ENCODE data around the gene SPATS2L.
A peak's percentile ranks its signal among the peaks of the same experiment; 100 is the strongest.

SPATS2L gene, protein sequence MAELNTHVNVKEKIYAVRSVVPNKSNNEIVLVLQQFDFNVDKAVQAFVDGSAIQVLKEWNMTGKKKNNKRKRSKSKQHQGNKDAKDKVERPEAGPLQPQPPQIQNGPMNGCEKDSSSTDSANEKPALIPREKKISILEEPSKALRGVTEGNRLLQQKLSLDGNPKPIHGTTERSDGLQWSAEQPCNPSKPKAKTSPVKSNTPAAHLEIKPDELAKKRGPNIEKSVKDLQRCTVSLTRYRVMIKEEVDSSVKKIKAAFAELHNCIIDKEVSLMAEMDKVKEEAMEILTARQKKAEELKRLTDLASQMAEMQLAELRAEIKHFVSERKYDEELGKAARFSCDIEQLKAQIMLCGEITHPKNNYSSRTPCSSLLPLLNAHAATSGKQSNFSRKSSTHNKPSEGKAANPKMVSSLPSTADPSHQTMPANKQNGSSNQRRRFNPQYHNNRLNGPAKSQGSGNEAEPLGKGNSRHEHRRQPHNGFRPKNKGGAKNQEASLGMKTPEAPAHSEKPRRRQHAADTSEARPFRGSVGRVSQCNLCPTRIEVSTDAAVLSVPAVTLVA

DNA sequence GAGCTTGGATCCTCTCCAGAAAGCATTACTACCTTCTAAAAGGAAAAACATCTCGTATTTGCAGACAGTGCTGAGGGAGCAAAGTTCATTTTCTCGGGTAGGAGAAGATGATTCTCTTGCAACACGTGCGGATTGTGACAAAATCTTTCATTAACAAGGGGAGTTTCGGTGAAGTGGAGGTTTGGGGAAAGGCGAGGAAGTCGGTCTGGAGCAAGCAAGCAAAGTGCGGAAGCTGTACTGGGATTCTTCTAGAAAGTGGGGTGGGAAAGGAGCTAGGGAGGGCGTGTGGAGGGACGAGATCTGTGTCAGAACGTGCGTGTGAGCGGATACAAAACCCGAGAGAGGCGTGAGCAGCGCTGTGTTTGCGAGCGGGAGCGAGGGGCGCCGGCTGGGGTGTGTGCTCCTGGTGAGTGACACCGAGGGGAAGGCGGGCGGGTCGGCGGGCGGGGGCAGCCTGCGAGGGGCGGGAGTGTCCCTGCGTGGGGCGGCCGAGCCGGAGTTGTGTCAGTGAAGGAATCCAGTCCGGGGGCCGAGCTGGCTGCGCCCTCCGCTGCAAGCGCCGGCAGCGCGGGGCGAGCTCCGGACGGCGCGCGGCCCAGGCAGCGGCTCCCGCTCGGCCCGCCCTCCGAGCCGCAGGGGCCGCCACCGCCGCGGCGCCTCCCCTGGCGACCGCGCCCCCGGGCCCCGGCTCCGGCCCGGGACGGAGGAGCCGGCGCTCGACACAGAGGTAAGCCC is at the start of gene SPATS2L:
Gene SPATS2L, plus strand, starts transcription at position 498 of the 735 bp plus-strand sequence. CDS start 82,552 bp downstream, outside the sequence.
- peak; percentile 36 to 37 for DNase-seq (ENCODE audit: low read depth in 2 of 2)

DNA sequence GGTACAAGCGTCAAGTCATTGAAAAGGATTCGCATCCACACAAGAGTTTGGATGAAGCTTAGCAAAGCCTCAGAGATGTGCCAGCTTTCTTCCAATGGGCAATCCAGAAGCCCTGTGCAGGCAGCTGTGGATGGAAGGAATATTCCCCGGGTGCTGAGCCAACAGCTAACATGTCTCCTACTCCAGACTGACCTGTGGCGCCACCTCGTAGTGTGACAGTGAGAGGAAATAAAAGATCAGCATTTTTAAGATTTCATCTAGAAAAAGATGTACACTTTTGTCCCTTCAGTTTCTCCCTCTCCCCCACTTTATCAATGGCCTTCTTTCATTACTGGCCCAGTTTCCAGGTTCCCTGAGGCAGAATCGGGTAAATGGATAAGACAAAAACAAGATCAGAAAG is 48.9 kb upstream of the SPATS2L start:
- DNase-seq (ENCODE audit: low read depth in 2 of 2) = no peak

DNA sequence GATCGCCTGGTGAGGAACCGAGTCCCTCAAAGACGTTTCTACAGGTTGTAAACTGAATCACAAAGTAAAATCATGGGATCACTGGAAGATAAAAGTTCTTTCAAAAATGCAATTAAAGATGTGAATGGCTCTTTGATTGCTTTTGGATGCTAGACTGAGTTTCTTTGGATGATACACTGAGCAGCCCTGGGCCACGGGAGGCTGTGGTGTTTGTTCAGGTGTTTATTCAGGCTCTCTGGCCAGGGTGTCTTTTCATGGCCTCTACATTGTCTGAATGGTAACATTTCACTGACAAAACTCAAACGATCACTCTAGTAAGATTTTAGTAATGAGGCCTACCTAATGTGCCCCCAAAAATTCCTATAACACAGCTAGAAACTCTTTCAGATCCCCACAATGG is 48.4 kb upstream of the SPATS2L start:
- no peak for DNase-seq (ENCODE audit: low read depth in 2 of 2)

DNA sequence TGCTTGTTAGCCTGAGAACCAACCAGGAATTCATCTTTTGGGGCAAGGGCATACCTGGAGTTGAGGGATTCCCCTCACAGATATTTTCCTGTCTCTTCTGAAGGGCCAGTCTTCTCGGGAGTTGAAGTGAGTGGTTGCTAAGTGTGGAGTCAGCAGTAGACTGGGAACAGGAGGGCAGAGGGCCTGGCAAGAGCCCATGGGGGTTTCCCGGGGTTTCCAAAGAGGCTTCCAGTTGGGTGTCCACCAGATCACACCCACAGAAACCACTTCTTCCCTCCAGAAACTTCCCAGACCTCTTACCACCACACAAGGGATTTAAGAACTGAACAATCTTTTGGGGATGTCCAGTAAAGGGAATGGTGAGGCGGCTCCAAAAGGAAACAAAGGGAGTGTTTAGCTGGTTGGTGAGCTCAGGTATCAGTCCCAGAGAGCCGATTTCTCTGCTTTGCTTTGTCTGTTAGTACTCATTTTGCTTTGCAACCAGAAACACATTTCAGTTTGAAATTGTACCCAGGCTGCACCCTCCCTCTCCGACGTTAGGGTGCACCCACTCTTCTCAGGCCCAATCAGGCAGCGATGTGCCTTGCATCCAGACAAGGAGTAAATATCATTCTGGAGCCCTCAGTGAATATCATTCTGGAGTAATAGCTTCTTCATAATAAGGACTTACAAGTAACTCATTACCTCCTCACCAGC is 47.5 kb upstream of the SPATS2L start:
- DNase-seq (ENCODE audit: low read depth in 2 of 2) = no peak

DNA sequence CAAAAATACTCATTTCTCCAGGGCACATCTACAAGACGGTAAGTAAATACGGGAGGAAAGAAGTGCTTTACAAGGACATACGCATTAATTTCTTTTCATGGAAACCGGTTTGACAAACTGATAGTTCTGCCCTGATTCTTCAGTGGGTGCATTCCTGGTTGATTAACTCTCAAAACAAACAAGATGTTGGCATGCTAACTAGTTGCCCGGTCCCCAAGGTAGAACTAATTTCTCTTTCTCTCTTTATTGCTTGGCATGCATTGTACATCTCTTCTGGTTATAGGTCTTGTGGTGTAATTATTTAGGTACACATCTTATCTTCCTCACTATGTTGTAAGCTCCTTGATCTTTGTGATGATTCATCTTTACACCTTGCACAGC is 46.9 kb upstream of the SPATS2L start:
- DNase-seq (ENCODE audit: low read depth in 2 of 2) = no peak

DNA sequence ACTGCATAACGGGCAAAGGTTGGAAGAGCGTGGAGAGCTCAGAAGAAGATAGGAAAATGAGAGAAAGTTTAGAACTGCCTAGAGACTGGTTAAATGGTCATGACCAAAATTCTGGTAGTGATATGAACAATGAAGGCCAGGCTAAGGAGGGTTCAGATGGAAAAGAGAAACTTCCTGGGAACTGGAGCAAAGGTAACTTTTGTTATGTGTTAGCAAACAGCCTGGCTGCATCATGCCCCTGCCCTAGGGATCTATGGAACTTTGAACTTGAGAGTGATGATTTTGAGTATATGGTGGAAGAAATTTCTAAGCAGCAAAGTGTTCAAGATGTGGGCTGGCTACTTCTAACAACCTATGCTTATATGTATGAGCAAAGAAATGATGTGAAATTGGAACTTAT is 44.4 kb upstream of the SPATS2L start:
- DNase-seq (ENCODE audit: low read depth in 2 of 2) = no peak

DNA sequence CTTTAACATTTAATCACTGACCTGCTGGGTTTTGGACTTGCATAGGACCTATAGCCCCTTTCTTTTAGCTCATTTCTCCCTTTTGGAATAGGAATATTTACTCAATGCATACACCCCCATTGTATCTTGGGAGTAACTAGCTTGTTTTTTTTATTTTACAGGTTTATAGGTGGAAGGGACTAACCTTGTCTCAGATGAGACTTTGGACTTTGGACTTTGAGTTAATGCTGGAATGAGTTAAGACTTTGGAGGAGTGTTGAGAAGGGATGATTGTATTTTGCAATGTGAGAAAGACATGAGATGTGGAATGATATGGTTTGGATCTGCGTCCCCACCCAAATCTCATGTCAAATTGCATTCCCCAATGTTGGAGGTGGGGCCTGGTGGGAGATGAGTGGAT is 43.2 kb upstream of the SPATS2L start:
- no peak for DNase-seq (ENCODE audit: low read depth in 2 of 2)

DNA sequence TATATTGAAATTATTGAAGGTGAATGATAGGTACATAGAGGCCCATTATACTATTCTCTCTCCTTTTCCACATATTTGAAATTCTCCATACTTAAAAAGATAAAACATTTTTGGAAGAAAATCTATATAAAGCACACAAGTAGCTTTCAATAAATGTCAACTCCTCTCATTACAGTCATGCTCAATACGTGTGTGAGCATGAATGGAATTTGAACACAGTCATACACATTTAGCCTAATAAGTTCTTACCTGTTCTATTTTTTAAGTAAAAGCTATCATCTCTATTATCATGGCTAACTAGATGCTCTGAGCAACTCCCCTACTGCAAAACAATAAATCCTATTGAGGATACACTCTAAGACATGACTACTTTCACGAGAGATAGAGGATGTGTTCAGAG is 41.9 kb upstream of the SPATS2L start:
- DNase-seq (ENCODE audit: low read depth in 2 of 2) = no peak

DNA sequence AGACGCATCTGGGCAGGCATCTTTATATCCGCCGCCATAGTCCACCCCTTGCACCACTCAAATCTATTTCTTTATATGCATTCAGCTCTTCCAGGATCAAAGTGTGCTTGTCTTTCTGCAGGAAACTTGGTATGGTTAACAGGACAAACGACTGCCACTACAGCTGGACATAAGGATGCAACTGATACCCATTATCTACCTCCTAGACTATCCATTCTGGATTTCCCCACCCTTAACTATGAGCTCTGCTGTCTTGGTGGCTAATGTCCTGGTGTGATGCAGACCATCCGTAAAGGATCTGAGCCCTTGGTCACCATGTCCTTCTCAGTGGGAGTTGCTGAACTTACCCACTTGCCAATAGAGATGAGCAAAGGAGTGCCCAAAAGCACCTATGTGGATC is 40.1 kb upstream of the SPATS2L start:
- no peak for DNase-seq (ENCODE audit: low read depth in 2 of 2)

DNA sequence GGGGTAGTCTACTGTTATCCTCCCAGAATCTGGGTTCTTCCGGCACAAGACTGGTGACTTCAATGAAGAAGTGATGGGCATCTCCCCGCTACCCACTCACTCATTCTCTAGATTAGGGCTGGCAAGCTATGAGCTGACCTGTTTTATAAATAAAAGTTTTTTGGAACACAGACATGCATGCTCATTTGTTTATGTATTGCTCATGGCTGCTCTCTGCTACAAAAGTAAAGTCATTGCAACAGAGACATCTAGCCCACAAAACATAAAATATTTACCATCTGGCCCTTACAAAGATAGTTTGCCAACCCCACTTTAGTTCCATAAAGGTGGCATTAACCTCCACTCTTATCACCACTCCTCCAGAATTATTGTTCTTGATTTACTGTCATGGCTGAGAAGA is 39.1 kb upstream of the SPATS2L start:
- DNase-seq (ENCODE audit: low read depth in 2 of 2) = no peak

DNA sequence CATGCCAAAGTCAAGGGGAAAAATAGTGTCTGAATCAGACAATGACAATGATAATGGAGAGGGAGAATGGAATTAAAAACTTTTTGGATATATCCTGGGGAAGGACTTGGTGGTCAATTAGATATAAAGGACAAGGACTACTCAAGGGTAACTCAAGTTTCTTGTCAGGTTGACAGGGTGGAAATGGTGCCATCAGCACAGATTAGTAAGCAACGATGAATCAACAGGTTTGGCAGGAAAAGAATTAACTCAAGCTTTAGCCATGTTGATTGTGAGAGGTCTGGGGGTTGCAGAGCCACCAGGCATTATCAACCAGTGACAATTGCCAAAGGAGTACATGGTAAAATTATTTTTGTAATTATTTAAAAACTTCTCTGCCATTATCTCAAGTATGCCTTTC is 35.8 kb upstream of the SPATS2L start:
- no peak for DNase-seq (ENCODE audit: low read depth in 2 of 2)

DNA sequence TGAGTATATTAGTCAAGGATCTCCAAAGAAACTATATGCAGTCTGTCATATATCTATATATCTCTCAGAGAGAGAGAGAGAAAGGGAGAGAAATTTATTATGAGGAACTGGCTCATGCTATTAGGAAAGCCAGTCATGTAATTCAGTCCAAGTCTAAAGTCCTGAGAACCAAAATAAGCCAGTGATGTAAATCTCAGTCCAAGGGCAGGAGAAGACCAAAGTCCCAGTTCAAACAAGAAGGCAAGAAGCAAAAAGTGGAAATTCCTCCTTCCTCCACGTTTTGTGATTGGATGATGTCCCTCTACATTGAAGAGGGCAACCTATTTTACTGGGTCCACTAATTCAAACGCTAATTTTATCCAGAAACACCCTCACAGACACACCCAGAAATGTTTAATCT is 34.2 kb upstream of the SPATS2L start:
- DNase-seq (ENCODE audit: low read depth in 2 of 2) = no peak

DNA sequence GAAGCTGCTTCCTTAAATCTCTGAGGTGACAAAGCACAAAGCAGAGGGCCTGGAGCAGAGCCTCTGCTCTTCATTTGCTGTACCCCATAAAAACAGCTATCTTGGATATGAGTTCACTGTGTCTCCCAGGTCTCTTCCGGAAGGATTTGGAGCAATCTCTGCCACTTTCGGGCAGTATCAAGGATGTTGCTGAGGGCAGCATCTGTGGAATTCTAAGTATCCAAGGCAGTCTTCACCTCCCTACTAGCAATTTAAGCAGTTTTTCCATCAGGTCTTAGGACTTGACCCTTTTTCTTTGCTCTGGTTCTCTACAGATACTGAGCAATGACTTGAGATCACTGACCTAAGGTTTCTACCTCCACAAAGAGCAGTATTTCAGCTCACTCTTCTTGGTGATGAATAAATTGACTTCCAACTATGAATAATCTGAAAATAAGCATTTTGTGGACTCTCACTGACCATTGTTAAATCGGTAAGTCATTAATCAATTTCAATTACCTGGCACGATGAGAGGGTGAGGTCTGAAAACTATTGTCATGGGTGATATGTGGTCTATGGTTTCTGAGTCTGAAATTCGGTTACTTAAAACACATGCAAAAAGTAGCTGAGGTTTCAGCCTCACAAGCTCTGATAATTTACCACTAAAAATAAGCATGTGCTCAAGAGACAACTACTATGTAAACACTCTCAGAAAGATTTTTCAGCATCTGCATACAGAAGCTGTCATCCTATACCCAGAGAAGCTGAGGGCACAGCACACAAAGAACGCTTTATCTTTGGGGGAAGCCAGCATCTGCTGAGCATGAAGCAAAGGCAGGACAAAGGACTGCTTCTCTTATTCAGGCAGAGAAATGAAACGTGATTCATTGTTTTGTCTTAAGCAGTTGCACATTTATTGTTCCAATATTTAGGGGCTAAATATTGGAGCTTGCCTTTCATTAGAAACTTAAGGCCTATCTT is 32.1 kb upstream of the SPATS2L start:
- no peak for DNase-seq (ENCODE audit: low read depth in 2 of 2)

DNA sequence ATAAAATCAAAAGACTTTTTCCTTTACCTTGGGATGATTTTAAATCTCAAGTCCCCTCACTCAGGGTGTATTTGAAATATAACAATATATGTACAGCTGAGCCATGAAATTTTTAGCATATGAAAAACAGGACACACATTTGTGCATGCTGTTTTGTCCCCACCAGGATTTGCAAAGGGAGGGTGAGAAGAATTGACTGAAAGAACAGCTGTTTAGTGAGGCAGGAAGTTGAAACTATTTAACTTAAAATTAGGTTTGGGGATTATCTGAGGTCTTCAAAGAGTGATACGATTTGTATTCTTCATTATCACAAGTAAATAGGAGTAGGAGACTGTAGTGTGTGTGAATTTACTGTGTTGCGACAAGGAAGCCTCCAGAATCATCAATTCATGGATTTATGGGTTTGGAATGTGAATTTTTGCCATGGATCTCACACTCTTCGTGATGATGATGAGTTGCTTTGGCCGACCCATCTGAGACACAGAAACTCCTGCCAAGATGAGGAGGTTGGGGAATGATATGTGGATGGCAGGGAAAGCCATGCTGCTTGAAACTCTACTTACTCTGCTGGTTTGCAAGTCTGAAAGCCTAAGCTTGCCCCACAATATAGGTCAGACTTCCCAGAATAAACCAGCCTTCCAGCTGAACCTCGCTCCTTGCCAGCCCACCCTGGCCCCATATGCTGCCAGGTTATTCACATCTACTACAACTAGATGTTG is 31.0 kb upstream of the SPATS2L start:
- no peak for DNase-seq (ENCODE audit: low read depth in 2 of 2)

DNA sequence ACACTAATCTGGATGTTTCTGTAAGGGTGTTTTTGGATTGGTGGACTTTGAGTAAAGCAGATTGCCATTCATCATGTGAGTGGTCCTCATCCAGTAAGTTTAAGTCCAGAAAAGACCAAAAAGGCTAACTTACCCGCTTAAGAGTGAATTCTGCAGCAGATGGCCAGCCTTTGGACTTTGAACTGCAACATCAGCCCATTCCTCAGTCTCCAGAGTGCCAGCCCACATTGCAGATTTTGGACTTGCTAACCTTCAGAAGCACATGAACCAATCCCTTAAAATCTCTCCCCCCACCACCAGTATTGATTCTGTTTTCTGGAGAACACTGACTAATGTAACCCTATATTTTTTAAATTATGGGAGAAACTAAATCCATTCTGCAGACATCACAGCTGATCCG is 30.0 kb upstream of the SPATS2L start:
- DNase-seq (ENCODE audit: low read depth in 2 of 2) = no peak

DNA sequence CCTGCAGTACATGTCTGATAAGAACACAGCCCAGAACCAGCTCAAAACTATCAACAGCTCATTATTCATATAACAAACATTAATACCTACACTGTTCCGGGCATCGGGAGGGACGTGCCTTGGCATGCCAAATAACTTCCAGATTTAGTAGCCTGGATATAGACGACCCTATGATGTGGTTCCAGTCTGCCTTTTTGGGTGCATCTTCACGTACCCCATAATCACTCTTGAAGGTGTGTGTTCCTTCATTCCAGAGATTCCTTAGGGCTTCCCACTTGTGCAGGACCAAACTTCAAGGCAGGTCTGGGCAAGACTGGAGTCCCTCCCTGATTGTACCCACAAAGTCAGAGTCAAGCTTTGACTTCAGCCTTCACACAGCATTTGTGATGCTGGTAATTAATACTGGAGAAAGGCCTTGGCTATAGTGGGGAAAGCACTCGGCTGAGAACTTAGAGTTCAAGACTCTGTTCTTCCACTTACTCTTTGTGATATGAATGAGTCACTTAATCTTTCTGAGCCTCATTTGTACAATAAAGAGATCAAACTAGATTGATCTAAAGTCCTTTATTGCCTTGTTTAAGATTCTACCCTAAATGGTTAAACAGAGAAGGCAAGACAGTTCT is 27.7 kb upstream of the SPATS2L start:
- no peak for DNase-seq (ENCODE audit: low read depth in 2 of 2)

DNA sequence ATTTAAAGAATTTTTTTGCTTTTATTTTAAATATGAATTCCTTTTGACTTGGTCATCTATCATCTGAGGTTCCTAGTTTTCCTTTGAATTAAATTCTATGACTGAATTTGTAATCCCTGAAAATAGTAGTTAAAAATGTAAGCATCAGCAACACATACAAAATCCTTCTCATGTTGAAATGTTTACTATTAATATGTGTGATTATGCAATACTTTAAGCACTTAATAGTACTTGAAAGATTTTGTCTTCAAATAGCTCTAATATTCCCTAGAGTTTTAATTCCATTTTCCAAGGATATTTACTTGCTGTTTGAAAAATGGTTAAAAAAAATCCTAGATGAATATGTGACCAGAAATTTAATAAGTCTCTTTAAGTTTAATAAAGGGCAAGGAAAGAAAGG is 26.6 kb upstream of the SPATS2L start:
- no peak for DNase-seq (ENCODE audit: low read depth in 2 of 2)

DNA sequence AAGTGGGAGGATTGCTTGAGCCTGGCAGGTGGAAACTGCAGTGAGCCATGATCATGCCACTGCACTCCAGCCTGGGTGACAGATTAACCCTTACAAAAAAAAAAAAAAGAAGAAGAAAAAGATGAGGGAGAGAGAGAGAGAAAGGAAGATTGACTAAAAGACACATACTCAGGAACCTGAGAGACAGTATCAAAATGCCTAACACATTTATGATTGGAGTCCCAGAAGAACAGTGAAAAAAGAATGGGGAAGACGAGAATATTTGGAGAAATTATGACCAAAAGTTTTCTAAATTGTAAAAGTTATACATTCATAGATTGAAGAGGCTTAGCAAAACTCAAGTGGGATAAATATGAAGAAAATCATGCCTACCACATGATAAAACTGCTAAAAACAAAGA is 19.9 kb upstream of the SPATS2L start:
- DNase-seq (ENCODE audit: low read depth in 2 of 2) = no peak

DNA sequence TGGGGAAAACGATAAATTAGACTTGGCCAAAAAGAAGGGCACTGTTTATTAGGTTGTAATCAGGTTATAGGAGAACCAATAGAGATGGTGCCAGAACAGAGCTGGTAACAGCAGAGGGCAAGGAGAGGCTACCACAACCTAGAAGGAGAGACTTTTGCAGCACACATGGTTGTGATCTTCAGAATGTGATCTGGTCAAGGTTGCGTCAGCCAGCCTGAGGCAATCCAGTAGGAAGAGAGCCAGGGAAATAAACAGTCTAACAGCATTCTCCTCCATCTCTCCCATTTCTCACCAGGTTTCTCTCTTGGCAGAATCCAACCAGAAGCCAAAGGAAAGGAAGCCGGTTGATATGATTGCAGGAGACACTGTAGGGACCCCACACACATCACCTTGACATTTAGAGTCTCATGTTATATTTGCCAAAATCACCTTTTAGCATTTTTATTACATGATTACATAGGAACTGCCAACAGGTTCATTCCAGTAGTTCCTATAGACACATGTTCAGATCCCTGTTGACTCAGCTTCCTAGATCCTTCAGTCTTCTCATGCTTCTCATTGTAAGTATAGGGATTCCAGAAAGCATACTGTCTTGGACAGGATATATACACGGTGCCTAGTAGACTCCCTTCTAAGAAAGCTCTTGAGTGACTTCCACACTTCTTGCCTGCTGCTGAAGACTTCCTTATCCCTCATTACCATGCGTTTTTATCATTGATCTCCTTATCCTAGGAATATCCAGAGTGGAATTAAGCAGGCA is 17.6 kb upstream of the SPATS2L start:
- DNase-seq (ENCODE audit: low read depth in 2 of 2) = no peak
